ENCODE results near the gene C5orf63.
"Not testable (repeated sequence)": the region's sequence is repeated elsewhere in the genome, so short reads cannot be mapped to it uniquely, and the experiment has no call there.

C5orf63 gene

DNA sequence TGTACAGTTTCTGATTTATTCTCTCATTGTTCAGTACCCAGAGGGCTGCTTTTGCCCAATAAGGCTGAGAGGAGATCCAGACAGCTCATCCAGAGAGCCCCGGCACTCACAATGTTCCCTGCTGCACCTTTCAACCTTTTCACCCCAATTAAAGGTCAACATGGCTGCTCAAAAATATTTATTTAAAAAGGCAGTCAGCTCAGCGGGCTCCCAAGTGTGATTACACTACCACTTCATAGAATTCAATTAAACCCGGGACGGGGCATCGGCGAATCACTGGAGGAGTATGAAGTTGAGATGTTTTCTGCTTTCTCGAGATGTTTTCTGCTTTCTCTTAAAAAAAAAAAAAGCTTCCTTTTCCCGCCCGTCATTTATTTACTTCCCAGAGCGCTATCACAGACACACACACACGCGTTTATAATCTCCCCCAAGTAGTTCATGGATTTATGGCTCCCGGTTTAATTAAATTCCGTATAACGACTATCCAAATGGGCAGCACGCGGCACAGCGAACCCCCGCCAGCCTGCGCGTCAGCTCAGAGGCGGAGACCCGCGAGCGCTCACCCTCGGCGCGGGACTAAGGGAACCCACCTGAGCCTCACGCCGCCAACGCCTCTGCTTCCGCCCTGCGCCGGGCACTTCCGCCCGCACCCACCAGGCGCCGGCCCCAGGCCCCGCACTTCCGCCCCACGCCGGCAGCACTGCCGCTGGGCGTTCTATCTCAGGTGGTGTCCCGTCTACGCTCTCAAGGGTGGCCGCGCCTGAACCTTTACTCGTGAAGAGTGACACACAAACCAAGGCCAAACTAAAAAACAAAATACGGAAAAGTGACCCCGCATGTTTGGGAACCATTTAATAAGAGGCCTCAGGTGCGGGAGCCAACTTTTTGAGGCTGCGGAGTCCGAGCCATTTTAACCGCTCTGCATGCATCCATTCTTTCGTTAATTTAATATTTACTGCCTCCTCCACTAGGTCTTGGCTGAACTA is at the start of gene C5orf63:
C5orf63 (minus strand) TSS at position 642 of the 986 bp plus-strand sequence. CDS start 14,507 bp downstream, outside the sequence.
- no peak within 1 kb of the TSS for H3K4me3 ChIP-seq (ENCODE audit: low read depth, low read length)

DNA sequence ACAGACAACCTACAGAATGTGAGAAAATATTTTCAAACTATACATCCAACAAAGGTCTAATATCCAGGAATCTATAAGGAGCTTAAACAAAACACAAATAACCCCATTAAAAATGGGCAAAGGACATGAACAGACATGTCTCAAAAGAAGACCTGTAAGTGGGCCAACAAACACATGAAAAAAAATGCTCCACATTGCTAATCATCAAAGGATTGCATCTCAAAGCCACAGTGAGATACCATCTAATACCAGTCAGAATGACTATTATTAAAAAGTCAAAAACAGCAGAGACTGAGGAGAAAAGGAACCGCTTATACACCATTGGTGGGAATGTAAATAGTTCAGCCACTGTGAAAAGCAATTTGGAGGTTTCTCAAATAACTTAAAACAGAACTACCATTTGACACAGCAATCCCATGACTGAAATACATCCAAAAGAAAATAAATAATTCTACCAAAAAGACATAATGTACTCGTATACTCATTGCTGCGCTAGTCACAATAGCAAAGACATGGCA is 39.1 kb upstream of the C5orf63 start:
- H3K4me3 ChIP-seq (ENCODE audit: low read depth, low read length) = no peak overlapping the region

DNA sequence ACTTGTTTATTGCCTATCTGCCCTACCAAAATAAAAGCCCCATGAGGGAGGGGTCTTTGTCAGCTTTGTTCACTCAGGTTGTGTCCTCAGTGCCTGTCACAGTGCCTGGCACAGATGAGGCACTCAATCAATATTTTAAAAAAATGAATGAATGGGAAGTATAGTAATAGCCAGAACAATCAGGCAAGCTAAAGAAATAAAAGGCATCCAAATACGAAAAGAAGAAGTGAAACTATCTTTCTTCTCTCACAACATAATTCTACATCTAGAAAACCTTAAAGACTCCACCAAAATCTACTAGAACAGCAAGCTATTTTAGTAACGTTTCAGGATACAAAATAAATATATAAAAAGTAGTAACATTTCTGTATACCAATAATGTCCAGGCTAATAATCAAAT is 37.8 kb upstream of the C5orf63 start:
- H3K4me3 ChIP-seq (ENCODE audit: low read depth, low read length) = no peak overlapping the region

DNA sequence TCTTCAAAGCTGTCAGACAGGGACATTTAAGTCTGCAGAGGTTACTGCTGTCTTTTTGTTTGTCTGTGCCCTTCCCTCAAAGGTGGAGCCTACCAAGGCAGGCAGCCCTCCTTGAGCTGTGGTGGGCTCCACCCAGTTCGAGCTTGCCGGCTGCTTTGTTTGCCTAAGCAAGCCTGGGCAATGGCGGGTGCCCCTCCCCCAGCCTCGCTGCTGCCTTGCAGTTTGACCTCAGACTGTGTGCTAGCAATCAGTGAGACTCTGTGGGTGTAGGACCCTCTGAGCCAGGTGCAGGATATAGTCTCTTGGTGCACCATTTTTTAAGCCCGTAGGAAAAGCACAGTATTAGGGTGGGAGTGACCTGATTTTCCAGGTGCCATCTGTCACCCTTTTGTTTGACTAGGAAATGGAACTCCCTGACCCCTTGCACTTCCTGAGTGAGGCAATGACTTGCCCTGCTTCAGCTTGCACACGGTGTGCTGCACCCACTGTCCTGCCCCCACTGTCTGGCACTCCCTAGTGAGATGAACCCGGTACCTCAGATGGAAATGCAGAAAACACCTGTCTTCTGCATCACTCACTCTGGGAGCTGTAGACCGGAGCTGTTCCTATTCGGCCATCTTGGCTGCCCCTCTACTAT is 35.4 kb upstream of the C5orf63 start:
- H3K4me3 ChIP-seq (ENCODE audit: low read depth, low read length) = not testable (repeated sequence)

DNA sequence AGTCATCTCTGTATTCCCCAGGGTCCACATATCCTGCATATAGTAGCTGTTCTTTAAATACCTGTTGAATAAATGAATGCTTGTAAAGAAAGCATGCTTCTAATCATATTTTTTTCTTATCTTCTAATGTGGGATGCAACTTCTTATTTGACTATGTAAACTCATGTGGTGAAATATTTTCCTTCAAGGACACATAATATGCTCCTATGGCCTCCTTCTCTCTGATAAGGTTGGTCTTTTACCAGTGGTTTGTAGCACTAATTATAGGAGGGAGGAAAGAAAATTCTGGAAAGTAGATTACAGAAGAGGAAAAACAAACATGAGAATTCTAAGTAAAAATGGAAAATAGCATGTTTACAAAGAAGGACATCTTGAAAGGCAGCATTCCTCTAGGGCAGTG is 28.6 kb upstream of the C5orf63 start:
- H3K4me3 ChIP-seq (ENCODE audit: low read depth, low read length) = no peak overlapping the region

DNA sequence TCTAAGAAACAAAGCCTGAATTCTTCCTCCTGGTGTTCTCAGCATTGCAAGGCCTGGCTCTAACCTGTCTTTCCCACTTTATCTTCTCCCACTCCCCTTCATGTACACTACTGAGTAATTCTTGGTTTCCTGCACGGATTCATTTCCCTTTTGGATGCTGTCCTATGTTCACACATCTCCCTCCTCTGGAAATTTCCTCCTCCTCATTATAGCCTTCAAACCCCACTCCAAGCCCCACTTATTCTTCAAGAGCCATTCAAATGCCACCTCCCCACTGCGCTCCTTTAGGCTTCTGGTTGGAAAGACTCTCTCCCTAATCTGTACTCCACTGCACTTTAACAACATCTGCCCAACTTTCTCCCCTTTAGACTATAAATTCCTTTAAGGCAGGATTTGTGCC is 28.2 kb upstream of the C5orf63 start:
- H3K4me3 ChIP-seq (ENCODE audit: low read depth, low read length) = no peak overlapping the region

DNA sequence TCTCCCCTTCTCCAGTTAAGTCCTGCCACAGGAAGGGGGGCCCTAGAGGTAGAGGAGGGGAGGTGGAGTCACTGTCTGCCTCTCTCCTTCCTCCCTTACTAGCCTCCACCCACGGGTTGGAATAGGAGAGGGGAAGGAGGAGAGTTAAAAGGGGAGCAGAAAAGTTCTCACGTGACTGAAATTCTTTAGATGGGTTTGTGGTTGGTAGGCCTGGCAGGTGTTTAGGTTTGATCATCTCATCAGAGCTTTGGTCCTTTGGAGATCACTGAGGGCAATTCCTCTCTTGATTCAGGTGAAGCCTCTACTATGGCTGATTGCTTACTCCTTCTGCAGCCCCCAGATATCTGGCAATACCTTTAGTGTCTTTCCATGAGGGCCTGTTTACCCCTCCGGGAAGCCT is 24.9 kb upstream of the C5orf63 start:
- H3K4me3 ChIP-seq (ENCODE audit: low read depth, low read length) = no peak overlapping the region

DNA sequence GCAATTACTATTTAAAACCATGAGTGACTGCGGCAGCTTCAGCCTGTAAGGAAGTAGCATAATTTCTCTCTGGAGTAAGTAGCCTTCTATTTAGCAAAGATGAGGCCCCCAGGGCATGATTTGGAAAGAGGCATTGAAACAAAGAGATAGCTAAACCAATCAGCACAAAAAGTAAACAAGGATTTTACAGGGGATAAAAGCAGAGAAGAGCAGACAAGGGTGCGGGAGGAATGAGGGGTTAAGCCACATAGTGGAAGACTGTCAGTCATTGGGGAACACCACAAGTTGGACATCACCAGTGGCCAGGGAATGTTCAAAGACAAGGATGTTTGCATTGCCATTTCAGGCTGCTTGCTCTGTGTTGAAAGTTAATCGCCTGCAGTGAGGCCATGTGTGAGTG is 24.0 kb upstream of the C5orf63 start:
- H3K4me3 ChIP-seq (ENCODE audit: low read depth, low read length) = no peak overlapping the region

DNA sequence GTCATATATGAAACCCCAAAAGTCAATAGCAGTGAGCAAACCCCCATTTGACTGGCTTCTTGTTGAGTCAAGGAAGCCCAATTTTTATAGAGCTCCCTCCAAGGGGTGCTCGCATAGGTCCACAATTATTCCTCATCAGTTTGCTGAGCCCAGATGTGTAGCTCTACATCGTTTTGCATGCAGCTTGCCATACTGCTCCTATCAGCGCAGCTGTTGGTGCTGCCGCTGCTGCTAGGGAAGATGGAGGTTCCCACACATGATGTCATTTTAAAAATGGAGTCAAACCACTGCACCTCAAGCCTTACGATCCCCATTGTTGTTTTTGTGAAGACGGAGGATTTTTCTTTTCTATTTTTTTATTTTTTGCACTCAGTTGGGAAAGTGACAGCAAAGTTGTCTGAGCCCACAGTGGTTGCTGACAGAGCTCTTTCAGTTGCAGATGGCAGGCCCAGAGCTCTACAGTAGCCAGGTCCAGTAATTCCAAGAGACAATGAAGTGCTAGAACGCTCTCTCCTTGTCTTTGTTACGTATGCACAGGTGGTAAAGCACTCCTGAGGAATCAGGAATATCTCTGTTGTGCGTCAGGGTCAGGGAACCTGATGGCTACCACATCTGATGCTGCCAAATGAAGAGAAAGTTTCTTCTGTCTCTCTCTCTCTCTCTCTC is 23.2 kb upstream of the C5orf63 start:
- no peak overlapping the region for H3K4me3 ChIP-seq (ENCODE audit: low read depth, low read length)

DNA sequence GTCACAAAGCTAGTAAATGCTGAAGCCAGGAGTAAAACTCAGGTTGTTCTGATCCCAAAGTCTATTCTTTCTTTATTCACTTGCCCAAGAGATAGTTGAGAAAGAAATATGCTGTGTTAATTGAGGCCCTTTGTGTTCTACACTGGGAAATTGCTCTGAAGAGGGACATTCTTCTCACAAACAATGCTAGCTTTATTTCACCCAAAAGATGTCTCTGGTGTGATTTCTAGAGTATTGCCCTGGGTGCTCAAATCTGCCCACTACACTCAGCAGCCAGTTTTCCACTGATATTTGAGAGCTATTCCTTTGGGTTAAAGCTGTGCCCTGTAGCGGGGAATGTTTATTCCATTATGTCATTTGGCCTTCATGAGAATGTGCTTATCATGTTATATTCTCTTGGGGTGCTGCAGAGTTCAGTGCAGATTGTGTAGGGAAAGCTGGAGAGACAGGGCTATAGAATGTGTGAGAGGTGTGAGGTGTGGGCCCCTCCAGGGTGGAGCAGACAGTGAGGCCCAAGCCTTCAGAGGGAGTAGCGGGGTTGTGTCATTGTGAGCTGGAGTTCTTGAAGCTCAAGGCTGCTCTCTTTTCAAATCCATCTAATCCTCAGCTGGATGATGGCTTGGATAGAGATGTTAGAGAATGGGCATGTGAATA is 21.0 kb upstream of the C5orf63 start:
- no peak overlapping the region for H3K4me3 ChIP-seq (ENCODE audit: low read depth, low read length)

DNA sequence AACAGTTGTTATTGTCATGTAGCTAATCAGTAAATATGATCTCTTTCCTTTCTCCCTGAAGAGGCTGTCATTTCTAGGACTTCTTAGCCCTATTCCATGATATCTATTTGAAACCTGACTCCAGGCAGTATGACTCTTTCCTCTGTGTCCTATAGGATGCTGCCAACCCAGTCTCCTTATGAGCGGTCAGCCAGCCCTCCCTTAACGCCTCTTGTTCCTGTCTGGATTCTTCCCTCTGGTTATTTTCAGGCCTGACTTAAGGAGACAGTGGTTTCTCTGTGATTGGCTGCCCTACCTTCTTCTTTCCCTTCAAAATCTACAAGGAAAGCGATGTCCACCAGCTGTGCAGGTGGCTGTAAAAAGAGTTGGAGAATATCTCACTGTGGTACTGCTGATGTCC is 19.4 kb upstream of the C5orf63 start:
- no peak overlapping the region for H3K4me3 ChIP-seq (ENCODE audit: low read depth, low read length)

DNA sequence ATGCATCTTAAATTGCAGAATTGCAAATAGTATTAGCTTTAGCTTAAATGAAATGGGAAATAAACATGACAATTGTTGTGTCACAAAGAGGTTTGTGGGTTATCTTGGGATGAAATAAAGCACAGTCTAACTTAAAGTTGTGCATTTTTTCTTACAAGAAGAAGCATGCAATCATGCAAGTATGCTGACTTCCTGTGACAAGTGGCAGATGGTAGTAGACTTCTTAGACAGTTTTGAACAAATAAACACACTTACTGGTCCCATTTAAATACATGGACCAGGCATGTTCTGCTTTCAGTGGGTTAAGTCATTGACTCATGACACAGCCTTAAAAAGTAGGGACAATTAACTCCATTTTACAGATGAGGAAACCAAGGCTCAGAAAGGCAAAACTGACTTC is 15.9 kb upstream of the C5orf63 start:
- no peak overlapping the region for H3K4me3 ChIP-seq (ENCODE audit: low read depth, low read length)

DNA sequence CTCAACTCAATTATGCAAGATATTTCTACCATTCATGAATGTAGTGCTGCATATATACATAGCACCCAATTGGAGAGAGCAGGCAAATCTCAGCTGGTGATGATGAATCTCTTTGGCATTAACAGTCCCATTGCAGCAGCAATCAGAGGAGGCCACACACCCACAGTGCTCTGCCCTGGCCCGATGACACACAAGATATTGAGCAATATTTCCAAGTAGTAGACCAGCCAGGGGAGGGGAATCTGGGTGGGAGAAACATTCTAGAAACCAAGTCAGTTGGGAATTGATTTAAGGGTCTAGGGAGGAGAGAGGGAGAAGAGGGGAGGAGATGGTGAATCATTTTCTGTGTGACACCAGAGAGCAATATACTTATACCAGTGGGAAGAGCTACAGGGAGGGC is 14.9 kb upstream of the C5orf63 start:
- H3K4me3 ChIP-seq (ENCODE audit: low read depth, low read length) = no peak overlapping the region

DNA sequence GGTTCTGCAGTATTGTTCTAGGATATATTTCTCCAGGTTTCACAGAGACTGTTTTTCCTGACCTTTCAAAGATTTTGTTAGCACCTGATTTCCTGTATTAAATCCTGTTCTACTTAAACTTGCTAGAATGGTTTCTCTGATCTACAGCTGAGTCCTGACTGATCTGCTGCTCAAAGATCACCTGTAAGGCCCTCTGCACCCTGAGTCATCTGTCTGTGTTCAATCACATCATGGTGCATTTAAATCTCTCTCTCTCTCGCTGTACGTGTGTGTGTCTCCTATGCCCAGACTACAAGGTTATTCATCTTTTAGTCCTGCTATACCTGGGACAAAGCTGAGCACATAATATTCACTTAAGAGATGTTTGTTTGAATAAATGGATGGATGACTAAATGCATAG is 13.3 kb upstream of the C5orf63 start:
- no peak overlapping the region for H3K4me3 ChIP-seq (ENCODE audit: low read depth, low read length)

DNA sequence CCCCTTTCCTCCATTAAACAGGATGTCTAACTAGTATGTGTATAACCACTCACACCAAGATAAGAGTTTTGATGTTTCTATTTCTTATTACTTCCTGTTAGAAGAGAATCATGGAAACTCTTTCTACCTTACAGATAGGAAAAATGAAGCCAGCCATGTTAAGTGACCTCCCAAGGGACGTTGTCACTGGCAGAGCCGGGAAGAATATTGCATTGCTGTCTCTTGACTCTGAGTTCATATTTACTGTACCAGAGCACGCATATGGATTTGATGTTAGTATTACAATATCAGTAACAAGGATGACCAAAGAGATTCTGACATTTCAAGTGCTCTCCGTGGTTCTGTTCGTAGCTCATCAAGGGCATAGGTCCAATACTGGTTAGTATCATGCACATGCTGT is 12.5 kb upstream of the C5orf63 start:
- H3K4me3 ChIP-seq (ENCODE audit: low read depth, low read length) = no peak overlapping the region

DNA sequence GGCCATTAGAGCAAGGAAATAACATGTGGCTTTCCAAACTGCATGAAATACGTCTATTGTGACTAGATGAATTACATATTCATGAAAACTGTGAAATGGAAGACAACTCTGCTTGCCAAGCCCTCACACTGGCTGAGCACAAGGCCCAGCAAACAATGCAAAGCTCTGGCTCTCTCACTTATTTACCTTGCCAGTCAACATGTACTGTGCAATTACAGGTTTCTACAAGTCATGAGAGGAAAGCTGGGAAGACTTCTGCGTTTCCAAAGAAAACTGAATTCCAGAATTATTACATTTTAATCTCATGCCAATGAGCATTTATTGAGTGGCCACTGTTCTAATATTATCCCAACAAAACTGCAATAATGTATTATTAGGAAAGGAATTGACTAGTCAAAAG is 12.1 kb upstream of the C5orf63 start:
- H3K4me3 ChIP-seq (ENCODE audit: low read depth, low read length) = no peak overlapping the region

DNA sequence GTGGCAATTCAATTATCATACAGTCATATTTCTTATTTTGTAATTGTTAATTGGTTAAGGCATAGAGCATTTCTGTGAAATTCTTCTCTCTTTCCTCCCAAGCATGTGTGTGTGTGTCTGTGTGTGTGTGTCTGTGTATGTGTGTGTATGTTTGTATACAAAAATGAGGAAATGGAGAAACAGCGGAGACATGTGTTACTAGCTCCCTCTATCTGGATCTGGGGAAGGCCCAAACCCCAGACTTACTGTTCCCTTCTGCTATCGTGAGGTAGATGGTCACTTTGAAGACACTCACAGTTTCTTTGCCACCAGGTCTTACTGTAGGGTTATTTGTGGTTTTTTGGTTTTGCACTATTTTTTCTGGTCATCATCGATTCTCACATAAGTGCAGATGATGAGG is 11.4 kb upstream of the C5orf63 start:
- no peak overlapping the region for H3K4me3 ChIP-seq (ENCODE audit: low read depth, low read length)

DNA sequence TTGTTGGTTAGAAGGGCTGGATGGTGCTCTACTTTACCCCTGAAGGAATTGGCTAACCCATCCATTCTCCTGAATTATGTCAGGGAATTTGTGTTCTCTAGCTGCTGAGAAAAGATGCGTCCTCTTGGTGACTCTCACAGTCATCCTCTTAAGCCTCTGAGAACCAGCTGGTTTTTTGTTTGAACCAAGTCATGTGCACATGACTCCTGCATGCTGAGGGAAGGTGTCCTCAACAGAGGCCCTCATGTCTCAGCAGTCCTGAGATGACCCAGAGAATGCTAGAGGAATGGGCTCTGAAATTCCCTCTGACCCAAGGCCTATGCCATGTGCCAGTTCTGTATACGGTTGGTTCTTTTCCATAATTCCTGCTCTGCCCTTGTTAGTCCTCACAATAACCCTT is 10.4 kb upstream of the C5orf63 start:
- H3K4me3 ChIP-seq (ENCODE audit: low read depth, low read length) = no peak overlapping the region

DNA sequence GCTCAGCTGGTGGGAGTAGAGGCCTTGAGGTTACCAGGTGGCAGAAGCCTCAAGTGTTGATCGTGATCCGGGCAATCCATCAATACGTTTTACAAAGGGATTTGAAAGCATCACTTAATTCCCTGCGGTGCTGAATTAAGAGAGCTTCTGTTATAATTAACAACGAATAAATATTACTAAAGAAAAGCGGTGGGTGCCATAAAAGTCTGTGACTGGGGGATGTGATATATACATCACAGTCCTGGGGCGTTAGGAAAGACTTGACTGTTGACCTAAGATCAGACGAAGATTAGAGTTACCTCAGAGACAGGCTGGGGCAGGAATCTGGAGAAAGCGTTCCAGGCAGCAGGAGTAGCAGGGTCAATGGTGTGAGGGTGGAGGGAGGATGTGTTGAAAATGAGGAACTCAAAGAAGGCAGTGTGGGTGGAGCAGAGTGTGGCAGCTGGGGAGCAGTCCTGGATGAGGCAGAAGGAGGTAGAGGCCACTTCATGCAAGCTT is 6.7 kb upstream of the C5orf63 start:
- no peak overlapping the region for H3K4me3 ChIP-seq (ENCODE audit: low read depth, low read length)

DNA sequence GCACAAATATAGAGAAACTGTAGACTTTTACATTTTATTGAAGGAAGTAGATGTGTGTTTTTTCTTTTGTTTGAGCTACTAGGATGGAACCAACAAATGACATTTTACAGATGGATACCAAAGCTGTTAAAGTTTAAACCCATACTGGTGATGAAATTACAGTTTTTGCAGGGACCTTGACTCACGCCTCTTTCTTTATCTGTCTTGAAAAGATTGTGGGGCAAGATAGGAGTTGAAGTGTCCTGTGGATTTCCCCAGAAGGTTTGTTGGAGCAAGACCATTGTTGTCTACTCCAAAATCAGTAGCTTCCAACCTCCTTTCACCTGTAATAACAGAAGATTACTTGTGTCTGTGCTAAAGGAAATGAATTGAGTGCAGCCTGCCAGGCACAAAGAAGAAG is 4.1 kb upstream of the C5orf63 start:
- no peak overlapping the region for H3K4me3 ChIP-seq (ENCODE audit: low read depth, low read length)
